K562 (cell line): ENCODE results near the gene LHFPL5. TPM values are rescaled to one million over a fixed set of nuclear protein-coding genes. Genes with fewer than 3 reads are reported as not detected.

Source experiments
- ATAC-seq: fragments of 200-7000 bp; cut with Tn5 transposase; 3 replicates; pipeline ENCODE4 v1.9.1; 2020; ENCODE audit warnings: moderate library complexity
- BruUV-seq: library from RNA; stranded (reverse); fragments of 400-500 nt; replicated peaks from 2 replicates; lab custom pipeline; 2021; lab: Mats Ljungman, UMichigan
- CTCF ChIA-PET: fragments of 300-600 bp; formaldehyde crosslinking; extraction: SDS; loops from one replicate; lab custom pipeline; 2021; ENCODE audit warnings: low intra/inter-chr PET ratio; lab: Yijun Ruan, JAX
- POLR2A ChIA-PET: fragments of 300-600, 350-650 bp; sonication (Branson Sonifier 250); formaldehyde crosslinking; extraction: SDS; loops from one replicate; lab custom pipeline; 2021; ENCODE audit warnings: antibody characterized with exemption, inconsistent platforms; lab: Yijun Ruan, JAX
- DNase-seq, 4 experiments: peaks; one replicate each; pipeline versions ENCODE4 v3.0.0 to v3.0.0-alpha.2; 2011 to 2018; ENCODE audit warnings: low spot score in 3 of 4, mixed read lengths in 3 of 4; ENCODE audit errors: extremely low read depth in 1 of 4
- FAIRE-seq: peaks from 2 replicates; lab custom pipeline; 2011; peaks lifted over from hg19 to GRCh38; lab: Jason Lieb, UNC
- H2AFZ ChIP-seq: 2 replicates; pipeline ENCODE4 v1.6.0; 2011; ENCODE audit warnings: low read depth, low read length, control low read depth, inconsistent platforms
- H3K27ac ChIP-seq: fragments of 200-600 bp; 3 replicates; pipeline ENCODE4 v1.8.0; 2011; ENCODE audit warnings: low read depth, mild to moderate bottlenecking, control low read depth, inconsistent platforms, low read length, moderate library complexity, mixed read lengths; ENCODE audit errors: extremely low read depth
- H3K27me3 ChIP-seq, 2 experiments: fragments of 300-600 bp in 1 of 2; 2 replicates in 1 of 2; 3 replicates in 1 of 2; pipeline versions ENCODE4 v1.6.0 to v1.8.0; 2011; ENCODE audit warnings: inconsistent platforms in 2 of 2, low read length in 2 of 2, mild to moderate bottlenecking in 1 of 2, mixed read lengths in 1 of 2, moderate library complexity in 1 of 2; ENCODE audit not compliant: control insufficient read depth in 2 of 2, insufficient read depth in 2 of 2
- H3K36me3 ChIP-seq: fragments of 300-600 bp; 3 replicates; pipeline ENCODE4 v1.8.0; 2011; ENCODE audit warnings: mild to moderate bottlenecking, low read length, inconsistent platforms; ENCODE audit not compliant: control insufficient read depth, insufficient read depth
- H3K4me1 ChIP-seq, 2 experiments: fragments of 200-600 bp in 1 of 2; replicated peaks in 1 of 2; 2 replicates in 1 of 2; 3 replicates in 1 of 2; pipeline versions ENCODE4 v1.5.1 to v1.8.0; 2011; ENCODE audit warnings: inconsistent platforms in 2 of 2, low read length in 2 of 2, mild to moderate bottlenecking in 1 of 2, mixed read lengths in 1 of 2, moderate library complexity in 1 of 2; ENCODE audit not compliant: control insufficient read depth in 2 of 2, insufficient read depth in 2 of 2
- H3K4me2 ChIP-seq: 2 replicates; pipeline ENCODE4 v1.6.1; 2011; ENCODE audit warnings: low read length, control low read depth, inconsistent platforms, mixed read lengths; ENCODE audit not compliant: insufficient read depth
- H3K4me3 ChIP-seq: fragments of 200-600 bp; sonication (generic), shearing (Covaris generic); 2 replicates; pipeline ENCODE4 v1.5.1; 2016; ENCODE audit warnings: control low read depth, inconsistent platforms
- H3K79me2 ChIP-seq: fragments of 200-600 bp; 3 replicates; pipeline ENCODE4 v1.8.0; 2011; ENCODE audit warnings: low read length, inconsistent platforms; ENCODE audit not compliant: control insufficient read depth, insufficient read depth
- H3K9ac ChIP-seq, 2 experiments: 2 replicates each; pipeline versions ENCODE4 v1.6.0 to v1.6.1; 2011; ENCODE audit warnings: low read depth in 2 of 2, low read length in 2 of 2, control low read depth in 1 of 2, inconsistent platforms in 1 of 2, mild to moderate bottlenecking in 1 of 2, mixed read lengths in 1 of 2; ENCODE audit not compliant: insufficient read depth in 1 of 2
- H3K9me1 ChIP-seq: one replicate; pipeline ENCODE4 v1.6.0; 2011; ENCODE audit warnings: inconsistent platforms, mild to moderate bottlenecking, low read length, moderate library complexity; ENCODE audit not compliant: control insufficient read depth, insufficient read depth
- H3K9me3 ChIP-seq: replicated peaks from 2 replicates; pipeline ENCODE4 v1.5.1; 2011; ENCODE audit warnings: low read depth, low read length, inconsistent platforms; ENCODE audit not compliant: control insufficient read depth, insufficient read depth
- H4K20me1 ChIP-seq: replicated peaks from 2 replicates; pipeline ENCODE4 v1.6.1; 2011; ENCODE audit warnings: low read length, inconsistent platforms, mixed read lengths; ENCODE audit not compliant: control insufficient read depth, insufficient read depth
- ATF6 ChIP-seq: sonication (generic); formaldehyde crosslinking; IDR thresholded peaks from 2 replicates; pipeline ENCODE4 v1.4.0; 2020; ENCODE audit warnings: mild to moderate bottlenecking, missing genetic modification reagents
- FOXP4 ChIP-seq: sonication (generic); formaldehyde crosslinking; IDR thresholded peaks from 2 replicates; pipeline ENCODE4 v1.8.0; 2022; ENCODE audit warnings: mild to moderate bottlenecking, missing genetic modification reagents, borderline replicate concordance
- NFE2 ChIP-seq: IDR thresholded peaks from 2 replicates; pipeline ENCODE4 v1.6.1; 2014; ENCODE audit warnings: antibody characterized with exemption, low read depth
- PHB ChIP-seq: fragments of 250-450 bp; sonication (Bioruptor Pico); IDR thresholded peaks from 2 replicates; pipeline ENCODE4 v1.5.0; 2021
- RBM22 ChIP-seq: fragments of 200-400 bp; formaldehyde crosslinking; IDR thresholded peaks from 2 replicates; pipeline ENCODE4 v1.6.1; 2018; ENCODE audit warnings: low read length, low read depth; ENCODE audit not compliant: poor library complexity, severe bottlenecking
- SFPQ ChIP-seq: fragments of 200-400 bp; formaldehyde crosslinking; IDR thresholded peaks from 2 replicates; pipeline ENCODE4 v1.6.1; 2017; ENCODE audit warnings: mild to moderate bottlenecking, low read depth, low read length, moderate library complexity
- SIN3A ChIP-seq, 2 experiments: fragments of 150-350 bp in 1 of 2; IDR thresholded peaks; 2 replicates each; pipeline ENCODE4 v1.6.1; 2011 to 2016; ENCODE audit warnings: borderline replicate concordance in 2 of 2, low read depth in 2 of 2, low read length in 2 of 2, mild to moderate bottlenecking in 2 of 2, moderate library complexity in 2 of 2; ENCODE audit not compliant: control insufficient read depth in 1 of 2
- TCF3 ChIP-seq: sonication (generic); formaldehyde crosslinking; IDR thresholded peaks from 2 replicates; pipeline ENCODE4 v1.4.0; 2020; ENCODE audit warnings: mild to moderate bottlenecking, missing genetic modification reagents
- ZNF518B ChIP-seq: fragments of 250-450 bp; sonication (Bioruptor Pico); IDR thresholded peaks from 2 replicates; pipeline ENCODE4 v1.5.0; 2021; ENCODE audit warnings: mild to moderate bottlenecking, moderate library complexity
- ZNF551 ChIP-seq: fragments of 250-450 bp; sonication (Bioruptor Pico); IDR thresholded peaks from 2 replicates; pipeline ENCODE4 v1.5.0; 2021; ENCODE audit warnings: mild to moderate bottlenecking, moderate library complexity
- ZNF717 ChIP-seq: fragments of 250-450 bp; sonication (Bioruptor Pico); IDR thresholded peaks from 2 replicates; pipeline ENCODE4 v1.5.0; 2021
- WGBS: fragments of 100-300 bp; shearing (Covaris generic); methylation state at CpG from one replicate; pipeline ENCODE4 v1.1.6; 2016; ENCODE audit warnings: low coverage, mixed read lengths; ENCODE audit not compliant: insufficient coverage; ENCODE audit errors: missing lambda C conversion rate; 5-methylcytosine and 5-hydroxymethylcytosine counted together
- in situ Hi-C: fragments of 300-500 bp; cut with MboI; formaldehyde crosslinking; loops from 4 replicates; pipeline ENCODE4 v1.15.0; 2018; ENCODE audit warnings: inconsistent platforms, mixed read lengths
- intact Hi-C: fragments of 100-400 bp; cut with micrococcal nuclease; formaldehyde crosslinking; loops from 2 replicates; pipeline ENCODE4 v1.14.2; 2022
- polyA plus RNA-seq, 8 experiments: library from polyadenylated mRNA; depleted of rRNA in 4 of 8; stranded (reverse) in 5 of 8; unstranded in 3 of 8; fragments of >200 nt; fragmentation: Nextera tagmentation in 2 of 8; fragmentation: Illumina TruSeq in 1 of 8; extraction: Ambion mirVana in 2 of 8; extraction: Trizol in 1 of 8; gene quantifications; 2 replicates each; pipeline versions ENCODE4 v1.2.1 to v1.2.3, GENCODE V29; 2011 to 2014; ENCODE audit warnings: inconsistent platforms in 1 of 8, missing spikeins in 1 of 8
- total RNA-seq, 7 experiments: library from RNA; depleted of rRNA in 6 of 7; stranded (reverse); fragments of >200 nt in 6 of 7; fragmentation: Illumina TruSeq in 2 of 7; extraction: Trizol in 2 of 7; gene quantifications; 2 replicates each; pipeline versions ENCODE4 v1.2.1 to v1.2.3, GENCODE V29; 2011 to 2021; ENCODE audit warnings: low replicate concordance in 1 of 7

LHFPL5 gene
- total and polyA plus RNA-seq, 9 of the 15 experiments (the other 6 are each of a cell fraction or from before 2014, with no cell fraction given) = not detected

- CTCF ChIA-PET = no interaction called here
- Histone ChIP-seq H3K27ac (no peak overlapping the region), H3K27me3 (no peaks in the 10 kb centered on the region), H4K20me1 (no peaks in the 10 kb centered on the region), H3K4me3 (no peak overlapping the region), H3K9me3 (no peaks in the 10 kb centered on the region), H3K4me1 (no peaks in the 10 kb centered on the region)
- POLR2A ChIA-PET = interaction anchor here (2.5 kb wide), 1 partner anchor 12 kb away, joined by 9 read pairs; no protein-coding TSS in a partner anchor
- WGBS = 96% methylated on average over 2 of the region's 2 CpGs
- in situ Hi-C loops = no loop called here
- TF ChIP-seq NFE2 = no peak
- TF ChIP-seq SFPQ = no peak
- TF ChIP-seq RBM22 = no peak
- no peak for TF ChIP-seq TCF3
- TF ChIP-seq ZNF518B = no peak
- no peak for TF ChIP-seq FOXP4 (CRISPR knock-in tag)
- no peak for TF ChIP-seq SIN3A (IDR thresholded peaks at IDR 0.05; ENCODE audit: borderline replicate concordance in 2 of 2, control insufficient read depth in 1 of 2, low read depth in 2 of 2, low read length in 2 of 2)
- TF ChIP-seq PHB (CRISPR knock-in tag) = no peak
- TF ChIP-seq ZNF717 = no peak
- TF ChIP-seq ZNF551 (CRISPR knock-in tag) = no peak
- TF ChIP-seq ATF6 (CRISPR knock-in tag) = no peak
- TF ChIP-seq, all 486 proteins: peak for 0
- Histone ChIP-seq H3K9me1 (no peaks in the 10 kb centered on the region), H3K4me2 (no peak overlapping the region), H2AFZ (no peak overlapping the region), H3K9ac (no peak overlapping the region), H3K36me3 (peaks cover 98% of the 10 kb centered on the region), H3K79me2 (peaks cover 5% of the 10 kb centered on the region; the same call in 1 of the 3 replicates)
- DNase-seq = no peak
- no TSS peak for BruUV-seq
- intact Hi-C loops = no loop called here
- no peak for ATAC-seq
- no peak for FAIRE-seq
These were observed 45.1 kb downstream of the LHFPL5 start for GRCh38 chr6:35850208-35850607.
